DMS114 treated with DMSO at 0.1 percent for 48 hours (cell line): ENCODE data around the gene TMEM231.
"Not testable (repeated sequence)": the region's sequence is repeated elsewhere in the genome, so short reads cannot be mapped to it uniquely, and the experiment has no call there.

Experiments
- DNase-seq: peaks from one replicate; lab custom pipeline; 2025; ENCODE audit not compliant: unreplicated experiment; lab: John Stamatoyannopoulos, UW

The TMEM231 gene, protein sequence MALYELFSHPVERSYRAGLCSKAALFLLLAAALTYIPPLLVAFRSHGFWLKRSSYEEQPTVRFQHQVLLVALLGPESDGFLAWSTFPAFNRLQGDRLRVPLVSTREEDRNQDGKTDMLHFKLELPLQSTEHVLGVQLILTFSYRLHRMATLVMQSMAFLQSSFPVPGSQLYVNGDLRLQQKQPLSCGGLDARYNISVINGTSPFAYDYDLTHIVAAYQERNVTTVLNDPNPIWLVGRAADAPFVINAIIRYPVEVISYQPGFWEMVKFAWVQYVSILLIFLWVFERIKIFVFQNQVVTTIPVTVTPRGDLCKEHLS

DNA sequence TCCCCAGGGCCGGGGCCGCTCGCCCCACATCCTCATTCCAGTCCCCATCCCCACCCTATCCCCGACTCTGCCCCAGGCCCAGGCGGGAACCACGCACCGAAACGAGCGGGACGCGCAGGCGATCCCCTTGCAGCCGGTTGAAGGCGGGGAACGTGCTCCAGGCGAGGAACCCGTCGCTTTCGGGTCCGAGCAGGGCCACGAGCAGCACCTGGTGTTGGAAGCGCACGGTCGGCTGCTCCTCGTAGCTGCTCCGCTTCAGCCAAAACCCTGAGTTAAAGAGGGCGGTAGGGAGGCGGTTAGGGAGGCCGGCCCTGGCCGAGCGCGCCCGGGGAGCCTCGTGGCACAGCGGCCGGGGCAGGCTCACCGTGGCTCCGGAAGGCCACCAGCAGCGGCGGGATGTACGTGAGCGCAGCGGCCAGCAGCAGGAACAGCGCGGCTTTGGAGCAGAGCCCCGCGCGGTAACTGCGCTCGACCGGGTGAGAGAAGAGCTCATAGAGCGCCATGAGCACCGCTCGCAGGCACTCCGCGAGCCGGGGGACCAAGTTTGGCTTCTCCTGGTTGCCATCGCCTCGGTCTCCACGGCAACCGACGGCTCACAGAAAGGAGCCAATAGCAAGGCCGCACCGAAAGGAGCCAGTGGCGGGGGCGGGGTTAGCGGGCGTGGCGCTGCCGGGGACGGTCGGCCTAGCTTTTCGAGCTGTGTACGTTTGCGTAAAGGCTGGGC lies at the start of gene TMEM231:
Gene TMEM231, minus strand, starts transcription at position 546 of the 724 bp plus-strand sequence. Its CDS starts 43 bp downstream, at position 503.
- DNase-seq = peak; percentile 88

DNA sequence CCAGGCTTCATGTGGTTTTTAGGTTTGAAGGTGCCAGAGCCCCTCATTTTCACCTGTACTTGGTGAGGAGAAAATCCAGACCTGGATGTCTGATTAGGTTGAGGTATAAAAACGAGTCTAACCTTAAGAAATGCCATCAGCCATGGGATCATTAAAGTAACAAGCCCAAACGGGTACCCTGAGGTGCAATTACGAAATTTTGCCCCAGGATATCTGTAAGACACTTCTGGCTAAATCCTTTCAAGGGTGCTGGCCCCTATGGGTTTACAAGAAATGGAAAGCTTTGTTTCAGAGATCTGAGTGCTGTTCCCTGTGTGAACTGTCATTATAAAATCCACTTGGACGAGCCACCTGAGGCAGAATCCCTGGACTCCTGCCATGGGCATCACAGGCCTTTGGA lies 47.2 kb upstream of the TMEM231 start:
- DNase-seq = no peak

DNA sequence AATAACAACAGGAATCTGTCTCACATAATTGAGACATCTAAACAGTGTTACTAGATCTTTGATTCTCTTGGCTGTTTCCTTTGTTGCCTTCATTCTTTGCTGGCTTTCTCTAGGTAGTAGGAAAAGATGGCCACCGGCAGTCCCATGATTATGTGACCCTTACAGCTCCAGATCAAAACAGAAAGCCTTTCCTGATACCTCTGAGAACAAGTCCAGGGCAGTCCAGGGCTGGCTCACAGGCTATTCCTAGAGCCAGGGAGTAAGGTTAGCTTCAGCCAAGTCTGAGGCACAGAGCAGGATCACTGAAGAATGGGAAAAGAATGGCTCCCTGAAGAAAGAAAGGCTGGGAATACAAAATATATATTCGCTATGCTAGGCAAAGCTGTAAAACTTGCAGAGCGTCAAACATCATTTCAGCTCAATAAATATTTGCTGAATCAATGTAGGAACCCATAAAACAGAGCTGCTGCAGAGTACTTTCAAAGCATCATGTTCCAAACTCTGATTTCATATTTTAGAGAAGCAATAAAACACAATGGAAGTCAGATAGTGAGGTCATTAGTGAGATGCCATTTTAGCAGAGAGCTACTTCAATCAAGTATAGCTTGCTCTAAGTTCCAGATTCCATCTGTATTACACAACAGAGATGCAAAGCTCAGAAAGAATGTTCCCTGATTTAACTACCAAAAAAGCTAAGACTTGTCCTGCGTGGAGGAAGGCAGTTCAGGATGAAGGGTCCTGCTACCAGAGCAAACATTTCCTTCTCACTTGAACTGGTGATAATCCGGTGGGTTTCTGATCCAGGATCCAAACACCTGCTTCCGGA lies 43.6 kb upstream of the TMEM231 start:
- no peak for DNase-seq

DNA sequence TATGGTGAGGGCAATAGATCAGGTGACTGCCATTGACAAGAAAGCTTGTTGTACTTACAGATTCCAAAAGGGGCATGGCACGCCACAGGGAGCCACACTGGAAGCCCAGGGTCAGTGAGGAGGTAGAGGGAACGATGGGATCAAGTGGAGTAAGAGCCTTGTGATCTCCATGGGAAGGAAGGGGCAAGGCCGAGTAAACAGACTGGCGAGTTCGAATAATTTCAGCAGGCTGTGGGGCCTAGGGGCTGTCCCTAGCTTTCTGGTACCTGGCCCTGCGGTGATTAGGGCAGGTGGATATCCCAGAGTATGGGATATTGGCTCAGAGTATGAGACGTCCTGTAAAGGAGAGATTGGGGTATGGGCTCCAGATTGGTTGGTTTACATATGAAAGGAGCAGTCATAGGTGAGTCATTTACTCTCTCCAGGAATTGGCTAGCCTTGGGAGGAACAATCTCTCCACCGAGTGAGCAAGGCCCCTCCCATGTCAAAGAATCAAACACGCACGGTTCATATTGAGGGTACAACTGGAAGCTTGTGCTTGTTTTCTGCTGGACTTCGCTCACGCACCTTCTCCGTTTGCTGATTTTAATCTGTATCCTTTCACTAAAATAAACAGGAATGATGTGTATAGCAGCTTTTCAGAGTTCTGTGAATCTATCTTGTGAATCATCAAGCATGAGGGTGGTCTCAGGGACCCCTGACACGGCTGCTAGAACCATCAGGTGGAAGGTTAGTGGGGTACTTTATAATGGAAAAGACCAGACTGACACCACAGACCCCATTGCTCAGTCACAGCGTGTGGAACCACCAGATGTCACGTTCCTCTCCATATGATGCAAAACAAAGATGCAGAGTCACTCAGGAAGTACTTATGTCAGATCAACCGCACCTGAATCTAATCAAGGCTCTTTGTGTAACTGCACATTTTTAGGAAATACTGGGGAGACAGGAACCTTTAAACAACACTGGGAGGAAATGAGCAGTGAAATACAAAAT lies 38.1 kb upstream of the TMEM231 start:
- DNase-seq = no peak

DNA sequence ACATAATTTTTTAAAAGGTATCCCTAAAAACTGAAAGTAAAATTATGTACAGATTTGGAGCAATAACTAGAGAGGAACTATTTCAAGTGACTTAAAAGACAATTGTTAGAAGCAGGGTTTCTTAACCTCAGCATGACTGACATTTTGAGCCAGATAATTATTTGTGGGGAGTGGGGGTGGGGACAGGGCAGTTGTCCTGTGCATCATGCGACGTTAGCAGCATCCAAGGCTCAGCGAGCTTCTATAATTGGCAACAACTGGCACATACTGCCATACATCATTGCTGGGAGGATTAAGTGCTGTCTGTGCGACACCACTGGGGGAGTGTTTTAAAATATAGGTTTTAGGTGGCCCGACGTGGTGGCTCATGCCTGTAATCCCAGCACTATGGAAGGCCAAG lies 37.3 kb upstream of the TMEM231 start:
- no peak for DNase-seq

DNA sequence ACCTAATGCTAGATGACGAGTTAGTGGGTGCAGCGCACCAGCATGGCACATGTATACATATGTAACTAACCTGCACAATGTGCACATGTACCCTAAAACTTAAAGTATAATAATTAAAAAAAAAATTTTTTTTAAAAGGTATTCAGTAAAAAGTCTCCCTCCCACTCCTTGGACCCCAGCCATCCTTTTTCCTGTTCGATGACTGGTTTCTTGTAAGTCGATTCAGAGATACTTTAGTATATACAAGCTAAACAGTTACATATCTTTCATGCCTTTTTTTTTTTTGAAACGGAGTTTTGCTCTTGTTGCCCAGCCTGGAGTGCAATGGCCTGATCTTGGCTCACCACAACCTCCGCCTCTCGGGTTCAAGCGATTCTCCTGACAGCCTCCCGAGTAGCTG lies 35.9 kb upstream of the TMEM231 start:
- not testable (repeated sequence) for DNase-seq

DNA sequence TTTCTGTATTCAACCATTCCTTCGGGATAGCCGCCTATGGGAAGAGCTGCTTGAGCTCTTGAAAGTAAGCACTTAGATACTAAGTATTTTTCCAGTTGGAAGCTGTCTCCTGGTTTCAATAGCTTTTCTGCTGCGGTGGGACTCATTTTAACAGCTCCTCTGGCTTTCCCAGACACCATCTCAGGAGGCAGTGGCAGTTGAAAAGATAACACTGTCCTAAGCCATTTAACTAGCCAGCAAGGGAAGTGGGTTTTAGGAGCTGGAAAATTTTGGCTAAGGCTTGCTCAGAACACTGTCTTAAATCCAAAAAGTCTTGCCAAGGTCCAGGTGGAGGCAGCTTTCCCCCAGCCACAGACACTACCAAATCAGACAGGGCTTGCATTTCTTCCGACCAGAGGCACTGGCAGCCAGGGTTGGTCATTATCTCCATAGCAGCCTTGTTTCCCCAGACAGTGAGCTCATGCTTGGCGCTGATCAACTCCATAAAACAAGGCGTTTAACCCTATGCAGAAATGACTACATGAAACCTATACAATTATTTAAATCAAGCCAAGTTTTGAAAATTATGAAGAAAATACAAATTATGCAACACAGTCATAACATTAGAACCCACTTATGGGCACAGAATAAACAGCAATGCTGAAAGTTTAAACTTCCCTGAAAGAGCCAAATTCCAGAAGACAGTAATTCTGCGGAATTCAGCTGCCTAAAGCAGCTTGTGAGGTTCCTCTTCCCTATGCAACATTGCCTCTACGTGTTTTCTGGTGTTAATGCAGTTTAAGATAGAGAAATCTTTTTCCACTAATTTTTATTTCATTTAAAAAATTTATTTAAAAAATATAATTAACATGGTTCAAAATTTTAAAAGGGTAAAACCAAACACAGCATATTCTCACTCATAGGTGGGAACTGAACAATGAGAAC lies 35.1 kb upstream of the TMEM231 start:
- no peak for DNase-seq

DNA sequence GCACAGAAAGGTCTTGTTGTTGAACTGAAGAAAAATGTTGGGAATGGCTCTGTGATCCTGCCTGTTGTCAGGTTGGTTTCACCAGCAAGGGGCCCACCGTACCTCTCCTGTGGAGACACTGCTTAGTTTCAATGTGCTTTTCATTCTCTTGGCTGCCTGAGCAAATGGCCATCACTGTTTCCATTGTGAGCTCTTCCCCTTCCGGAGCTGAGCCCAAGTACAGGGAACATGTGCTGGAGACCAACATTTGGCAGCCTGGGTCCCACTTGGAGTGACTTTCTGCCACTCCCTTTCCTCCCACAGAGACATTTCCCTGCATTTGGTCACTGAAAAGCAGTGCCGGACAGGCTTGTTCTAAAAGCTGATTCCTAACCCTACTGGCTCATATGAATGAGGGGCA lies 33.3 kb upstream of the TMEM231 start:
- no peak for DNase-seq

DNA sequence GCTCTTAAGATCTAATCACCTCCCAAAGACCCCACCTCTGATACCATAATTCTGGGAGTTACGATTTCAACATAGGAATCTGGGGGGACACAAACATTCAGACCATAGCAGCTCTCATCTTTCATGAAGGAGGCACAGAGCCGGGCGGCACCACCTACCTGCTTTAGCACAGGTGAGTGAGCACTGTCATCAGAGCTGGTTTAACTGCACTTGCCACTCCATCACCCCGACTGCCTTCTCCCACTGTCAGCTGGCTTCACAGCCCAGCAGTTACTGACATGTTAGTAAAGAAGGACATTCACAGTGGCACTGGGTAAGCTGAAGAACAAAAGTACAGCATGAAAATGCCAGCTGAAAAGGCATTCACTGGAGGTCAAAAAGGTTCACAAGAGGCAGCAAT lies 32.7 kb upstream of the TMEM231 start:
- DNase-seq = no peak

DNA sequence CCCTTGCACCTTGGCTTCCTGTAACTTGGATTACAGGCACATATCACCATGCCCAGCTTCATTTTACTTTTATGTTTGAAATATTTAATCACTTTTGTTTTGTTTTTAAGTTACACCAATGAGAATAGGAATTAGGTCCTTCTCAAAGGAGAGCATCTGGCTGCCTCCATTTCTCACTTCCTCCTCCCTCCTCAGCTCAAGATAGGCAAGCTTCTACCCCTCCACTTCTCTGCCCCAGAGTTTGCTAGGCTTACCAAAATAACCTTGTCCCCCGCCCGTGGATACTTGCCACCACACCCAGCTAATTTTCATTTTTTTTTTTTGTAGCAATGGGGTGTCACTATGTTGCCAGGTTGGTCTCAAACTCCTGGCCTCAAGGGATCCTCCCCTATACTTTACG lies 28.1 kb upstream of the TMEM231 start:
- no peak for DNase-seq

DNA sequence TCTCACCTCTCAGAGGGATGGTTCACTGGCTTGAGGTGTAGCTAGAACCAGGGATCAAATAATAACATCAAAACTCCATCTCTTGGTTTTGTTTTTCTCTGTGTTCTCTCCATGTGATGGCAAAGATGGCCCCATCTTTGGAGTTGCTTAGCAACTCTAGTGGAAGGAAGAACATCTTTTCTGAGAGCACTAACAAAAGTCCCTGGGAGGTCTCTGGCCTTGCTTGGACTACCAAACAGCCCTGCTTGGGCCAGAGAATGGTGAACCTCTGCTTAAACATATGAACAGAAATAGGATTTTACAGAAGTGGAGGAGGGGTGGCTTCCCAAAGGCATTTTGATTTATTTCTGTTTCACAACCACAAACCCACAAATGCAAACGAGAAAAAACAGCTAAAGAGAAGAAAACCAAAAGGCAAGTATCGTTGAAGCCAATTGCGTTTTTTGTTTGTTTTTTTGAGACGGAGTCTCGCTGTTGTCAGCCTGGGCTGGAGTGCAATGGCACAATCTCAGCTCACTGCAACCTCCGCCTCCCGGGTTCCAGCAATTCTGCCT lies 23.3 kb upstream of the TMEM231 start:
- no peak for DNase-seq

DNA sequence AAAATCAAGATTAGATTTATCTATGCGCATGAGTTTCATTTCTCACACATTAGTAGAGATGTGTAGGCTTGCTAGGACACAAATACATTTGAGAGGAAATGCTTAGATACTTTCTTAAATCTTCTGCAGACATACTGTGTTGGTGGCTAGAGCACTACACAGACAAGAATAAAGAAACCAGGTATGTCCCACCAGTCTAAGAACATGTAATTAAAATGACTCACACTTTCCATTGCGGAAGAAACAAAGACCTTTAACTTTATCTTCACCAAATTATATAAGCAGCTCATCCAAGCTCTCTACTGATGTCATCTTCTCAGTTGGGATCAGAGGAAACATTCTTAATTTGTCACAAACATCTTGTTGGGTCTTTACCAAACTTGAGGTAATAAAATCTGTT lies 22.7 kb upstream of the TMEM231 start:
- DNase-seq = no peak

DNA sequence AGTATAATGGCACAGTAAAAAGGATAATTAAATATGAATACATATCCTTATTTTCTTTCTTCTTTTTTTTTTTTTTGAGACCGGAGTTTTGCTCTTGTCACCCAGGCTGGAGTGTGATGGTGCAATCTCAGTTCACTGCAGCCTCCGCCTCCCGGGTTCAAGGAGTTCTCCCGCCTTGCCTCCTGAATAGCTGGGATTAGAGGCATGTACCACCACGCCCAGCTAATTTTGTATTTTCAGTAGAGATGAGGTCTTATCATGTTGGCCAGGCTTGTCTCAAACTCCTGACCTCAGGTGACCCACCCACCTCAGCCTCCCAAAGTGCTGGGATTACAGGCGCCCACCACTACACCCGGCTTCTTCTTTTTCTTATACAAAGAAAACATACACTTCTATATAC lies 22.2 kb upstream of the TMEM231 start:
- no peak for DNase-seq

DNA sequence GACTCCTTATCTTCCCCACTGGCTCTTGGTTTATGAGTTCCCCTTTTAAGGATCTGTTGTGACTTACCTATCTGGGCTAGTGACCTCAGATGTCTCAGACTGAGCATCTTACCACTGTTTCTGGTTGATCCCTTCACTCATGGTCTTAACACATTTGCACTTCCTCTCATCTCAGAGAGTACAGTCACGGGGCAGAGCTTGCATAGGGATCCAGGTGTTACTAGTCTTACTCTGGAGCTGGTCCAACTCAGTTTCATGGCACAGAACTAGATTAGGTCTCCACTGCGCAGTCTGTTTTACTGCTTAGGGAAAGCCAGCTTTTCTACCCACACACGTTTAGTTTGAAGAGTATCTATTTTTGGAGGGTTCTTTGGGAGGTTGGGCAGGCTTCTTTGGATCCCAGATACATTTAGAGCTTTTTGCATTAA lies 20.3 kb upstream of the TMEM231 start:
- DNase-seq = no peak

DNA sequence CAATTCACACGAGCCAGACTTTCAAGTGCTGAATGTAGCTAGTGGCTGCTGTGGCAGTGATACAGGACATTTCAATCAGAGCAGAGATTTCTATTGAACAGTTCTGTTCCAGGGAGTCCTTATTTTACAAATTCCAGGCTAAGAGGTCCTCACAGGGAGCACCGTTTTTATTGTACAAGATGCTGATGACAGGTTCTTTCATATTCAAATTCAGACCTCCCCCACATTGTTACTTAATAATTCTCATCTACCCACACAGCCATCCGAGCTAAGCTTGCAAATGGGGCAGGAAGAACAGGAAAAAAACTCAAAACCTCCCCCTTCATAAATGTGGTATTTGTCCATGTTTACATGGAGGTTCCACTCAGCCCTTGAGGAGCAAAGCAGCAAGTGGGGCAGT lies 19.9 kb upstream of the TMEM231 start:
- DNase-seq = no peak

DNA sequence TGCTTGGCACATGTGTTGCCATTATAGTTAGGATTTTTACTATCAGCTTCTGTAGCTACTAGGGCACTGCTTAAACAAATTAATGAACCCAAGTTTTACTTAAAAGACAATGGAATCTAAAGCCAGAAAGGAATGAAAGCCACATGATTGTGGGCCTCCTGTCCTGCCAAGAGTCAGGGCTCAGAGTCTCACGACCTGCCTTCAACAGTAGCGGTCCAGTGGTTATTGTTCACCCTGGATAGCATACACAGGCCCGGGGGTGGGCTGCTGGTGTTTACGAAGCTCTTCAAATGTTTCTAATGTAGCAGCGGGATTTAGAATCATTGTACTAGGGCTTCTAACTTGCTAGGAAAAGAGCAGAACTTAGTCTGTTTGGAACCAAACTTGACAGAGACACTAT lies 17.9 kb upstream of the TMEM231 start:
- DNase-seq = no peak

DNA sequence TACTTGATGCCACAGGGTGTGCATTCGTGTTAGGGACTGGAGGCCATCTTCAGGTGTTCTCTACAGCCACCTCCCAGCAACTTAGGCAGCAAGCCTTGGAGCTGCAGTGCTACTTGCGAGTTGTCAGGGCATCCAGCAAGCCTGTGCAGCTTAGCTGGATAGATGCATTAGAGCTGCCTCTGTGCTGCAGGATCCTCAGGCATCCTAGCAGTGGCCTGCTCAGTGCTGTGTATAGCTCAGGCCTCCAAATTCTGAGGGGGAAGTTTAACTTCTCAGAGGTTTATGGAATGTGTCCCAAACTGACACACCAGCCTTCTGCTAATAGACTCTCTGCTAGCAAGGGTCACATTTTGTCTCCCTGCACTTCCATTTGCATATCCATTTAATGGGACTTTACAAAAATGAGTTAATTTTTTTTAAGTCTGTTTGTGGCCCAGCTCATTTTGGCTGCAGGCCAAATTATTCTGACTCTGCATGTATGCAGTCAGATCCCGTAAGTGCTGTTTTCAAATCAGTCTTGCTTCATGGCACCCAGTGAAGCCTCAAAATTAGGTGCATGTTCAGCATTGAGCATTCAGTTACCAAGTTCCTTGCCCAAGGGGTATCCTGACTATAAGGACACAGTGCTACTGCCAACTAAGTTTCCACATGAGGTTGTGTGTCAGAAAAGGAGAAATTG lies 17.0 kb upstream of the TMEM231 start:
- no peak for DNase-seq

DNA sequence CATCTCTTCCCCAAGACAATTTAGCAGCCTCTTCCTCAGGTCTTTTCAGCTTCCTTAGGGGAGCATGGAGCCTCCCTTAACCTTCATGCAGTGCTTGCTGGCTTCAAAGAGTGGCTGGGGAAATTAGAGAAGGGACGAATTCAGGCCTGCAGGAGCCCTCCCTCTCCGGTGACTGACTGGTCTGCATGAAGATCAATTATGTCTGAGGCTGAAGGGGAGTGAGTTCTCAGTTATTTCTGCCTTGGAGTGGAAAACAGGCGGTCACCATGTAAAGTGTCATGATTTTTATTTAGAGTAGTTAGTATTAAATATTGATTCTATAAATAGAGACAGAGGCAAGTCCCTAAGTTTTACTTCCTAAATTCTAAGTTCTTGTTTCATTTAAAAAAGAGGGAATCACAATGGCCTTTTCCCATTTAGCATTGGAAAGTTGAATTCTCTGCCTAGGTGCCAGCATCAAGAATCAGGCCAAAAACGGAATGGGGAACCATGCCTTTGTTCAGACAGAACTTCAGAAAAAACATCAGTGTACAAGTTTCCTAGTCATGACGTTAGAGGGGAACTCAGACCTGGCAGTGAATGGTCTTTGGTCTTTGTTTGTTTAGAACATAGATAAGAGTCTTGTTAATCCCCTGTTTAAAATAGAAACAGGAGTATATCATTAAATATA lies 14.5 kb upstream of the TMEM231 start:
- no peak for DNase-seq
